A549 (cell line): ENCODE data around the gene ITGB8. TPM values are rescaled to one million over a fixed set of nuclear protein-coding genes. Genes with fewer than 3 reads are reported as not detected.

Experiments
- ATAC-seq, 2 experiments: fragments of 200-7000 bp in 1 of 2; fragments of >200 bp in 1 of 2; cut with Nextera tagmentation in 1 of 2; cut with Tn5 transposase in 1 of 2; 3 replicates each; pipeline versions ENCODE4 v1.8.0 to v1.9.1; 2018 to 2020; ENCODE audit warnings: mild to moderate bottlenecking in 1 of 2, moderate library complexity in 1 of 2
- CTCF ChIA-PET: fragments of 300-600 bp; sonication (Branson Sonifier 250); formaldehyde crosslinking; extraction: SDS; loops from one replicate; lab custom pipeline; 2021; ENCODE audit warnings: antibody characterized with exemption, inconsistent platforms; lab: Yijun Ruan, JAX
- POLR2A ChIA-PET: fragments of 350-600 bp; formaldehyde crosslinking; extraction: SDS; loops from one replicate; lab custom pipeline; 2021; ENCODE audit warnings: antibody characterized with exemption, inconsistent platforms; lab: Yijun Ruan, JAX
- DNase-seq, 2 experiments: peaks; one replicate each; pipeline versions ENCODE4 v3.0.0 to v3.0.0-alpha.2; 2011 to 2016; ENCODE audit warnings: low read depth in 1 of 2, low spot score in 1 of 2
- FAIRE-seq: peaks from 2 replicates; lab custom pipeline; 2011; peaks lifted over from hg19 to GRCh38; lab: Jason Lieb, UNC
- H3K27ac ChIP-seq, 2 experiments: fragments of >200 bp; sonication (Bioruptor Twin); formaldehyde crosslinking; 3 replicates each; pipeline ENCODE4 v1.5.1; 2016 to 2017
- H3K4me1 ChIP-seq: fragments of >200 bp; sonication (Bioruptor Twin); formaldehyde crosslinking; 3 replicates; pipeline ENCODE4 v1.6.1; 2016
- H3K4me2 ChIP-seq: fragments of >200 bp; sonication (Bioruptor Twin); formaldehyde crosslinking; 3 replicates; pipeline ENCODE4 v1.6.1; 2016
- H3K4me3 ChIP-seq: fragments of >200 bp; sonication (Bioruptor Twin); formaldehyde crosslinking; 3 replicates; pipeline ENCODE4 v1.5.1; 2016
- H3K9me3 ChIP-seq: fragments of >200 bp; sonication (Bioruptor Twin); formaldehyde crosslinking; 3 replicates; pipeline ENCODE4 v1.6.1; 2016
- BHLHE40 ChIP-seq: IDR thresholded peaks from 2 replicates; pipeline ENCODE4 v1.6.1; 2012; ENCODE audit warnings: low read depth, low read length, inconsistent platforms
- CBX8 ChIP-seq: fragments of 200-600 bp; sonication (generic); IDR thresholded peaks from 2 replicates; pipeline ENCODE4 v1.6.1; 2016
- CHD4 ChIP-seq: fragments of 200-600 bp; sonication (generic); IDR thresholded peaks from 2 replicates; pipeline ENCODE4 v1.6.1; 2016; ENCODE audit warnings: antibody characterized with exemption, mild to moderate bottlenecking, borderline replicate concordance
- ELK1 ChIP-seq: fragments of 150-350 bp; IDR thresholded peaks from 2 replicates; pipeline ENCODE4 v1.6.1; 2014; ENCODE audit warnings: low read depth, mild to moderate bottlenecking, low read length
- FOXS1 ChIP-seq: fragments of 250-450 bp; sonication (Bioruptor Pico); IDR thresholded peaks from 2 replicates; pipeline ENCODE4 v1.5.0; 2020; ENCODE audit warnings: mild to moderate bottlenecking, moderate library complexity
- GATA3 ChIP-seq: IDR thresholded peaks from 2 replicates; pipeline ENCODE4 v1.6.1; 2012; ENCODE audit warnings: borderline replicate concordance
- HDAC2 ChIP-seq: fragments of 200-600 bp; sonication (generic); IDR thresholded peaks from 2 replicates; pipeline ENCODE4 v1.6.1; 2016
- HMGXB4 ChIP-seq: fragments of 250-450 bp; sonication (Bioruptor Pico); IDR thresholded peaks from 2 replicates; pipeline ENCODE4 v1.5.0; 2021; ENCODE audit warnings: mild to moderate bottlenecking, moderate library complexity, borderline replicate concordance
- HOXB5 ChIP-seq: fragments of 250-450 bp; sonication (Bioruptor Pico); IDR thresholded peaks from 2 replicates; pipeline ENCODE4 v1.5.0; 2020; ENCODE audit warnings: mild to moderate bottlenecking, moderate library complexity
- JUN ChIP-seq, 2 experiments: fragments of >200 bp; sonication (Bioruptor Twin); formaldehyde crosslinking; IDR thresholded peaks; 2 replicates in 1 of 2; 3 replicates in 1 of 2; pipeline ENCODE4 v1.6.1; 2016 to 2017
- KDM5A ChIP-seq: fragments of 200-600 bp; sonication (generic); IDR thresholded peaks from 2 replicates; pipeline ENCODE4 v1.6.1; 2016; ENCODE audit warnings: antibody characterized with exemption, mild to moderate bottlenecking
- MAZ ChIP-seq: fragments of 150-350 bp; IDR thresholded peaks from 2 replicates; pipeline ENCODE4 v1.6.1; 2014; ENCODE audit warnings: antibody characterized with exemption, low read depth, low read length, borderline replicate concordance
- NR3C1 ChIP-seq: fragments of >200 bp; sonication (Bioruptor Twin); formaldehyde crosslinking; IDR thresholded peaks from 3 replicates; pipeline ENCODE4 v1.6.1; 2017
- RAD21 ChIP-seq, 2 experiments: fragments of >200 bp in 1 of 2; sonication (Bioruptor Twin) in 1 of 2; formaldehyde crosslinking in 1 of 2; IDR thresholded peaks in 1 of 2; conservative IDR thresholded peaks in 1 of 2; 2 replicates in 1 of 2; 3 replicates in 1 of 2; pipeline ENCODE4 v1.6.1; 2012 to 2018; ENCODE audit warnings: inconsistent platforms in 1 of 2
- RARB ChIP-seq: fragments of 250-450 bp; sonication (Bioruptor Pico); IDR thresholded peaks from 2 replicates; pipeline ENCODE4 v1.8.0; 2021; ENCODE audit warnings: mild to moderate bottlenecking, moderate library complexity
- RCOR1 ChIP-seq: fragments of 150-350 bp; IDR thresholded peaks from 2 replicates; pipeline ENCODE4 v1.6.1; 2014; ENCODE audit warnings: antibody characterized with exemption, low read length, low read depth
- RFX5 ChIP-seq: fragments of 450-650 bp; IDR thresholded peaks from 2 replicates; pipeline ENCODE4 v1.7.1; 2014; ENCODE audit warnings: antibody characterized with exemption, mild to moderate bottlenecking, moderate library complexity
- RNF2 ChIP-seq: fragments of 200-600 bp; sonication (generic); IDR thresholded peaks from 2 replicates; pipeline ENCODE4 v1.6.1; 2016; ENCODE audit warnings: low read depth, mild to moderate bottlenecking, antibody characterized with exemption, moderate library complexity, borderline replicate concordance
- SREBF2 ChIP-seq: fragments of 450-650 bp; IDR thresholded peaks from 2 replicates; pipeline ENCODE4 v1.6.1; 2014; ENCODE audit warnings: mild to moderate bottlenecking, moderate library complexity
- ZFP36 ChIP-seq: fragments of 450-650 bp; IDR thresholded peaks from 2 replicates; pipeline ENCODE4 v1.6.1; 2014; ENCODE audit warnings: borderline replicate concordance; ENCODE audit not compliant: partially characterized antibody
- ZSCAN20 ChIP-seq: fragments of 250-450 bp; sonication (Bioruptor Pico); IDR thresholded peaks from 2 replicates; pipeline ENCODE4 v1.8.0; 2022; ENCODE audit warnings: mild to moderate bottlenecking, moderate library complexity
- WGBS: methylation state at CpG from one replicate; pipeline ENCODE4 v1.1.6; 2017; ENCODE audit errors: missing lambda C conversion rate; 5-methylcytosine and 5-hydroxymethylcytosine counted together
- polyA plus RNA-seq, 4 experiments: library from polyadenylated mRNA; depleted of rRNA in 3 of 4; stranded (reverse); fragments of >200 nt; fragmentation: RNase III in 1 of 4; extraction: RNeasy Plus Mini Kit Qiagen cat#74134 plus additional on column Dnase treatment in 1 of 4; gene quantifications; 2 replicates in 3 of 4; 3 replicates in 1 of 4; pipeline ENCODE4 v1.2.3, GENCODE V29; 2011 to 2017
- TF ChIP-seq, protein P1 (sequence below): IDR thresholded peaks from 2 replicates; pipeline ENCODE4 v1.6.1; 2012; ENCODE audit warnings: low read depth, borderline replicate concordance
- TF ChIP-seq, protein P2 (sequence below): IDR thresholded peaks from 2 replicates; pipeline ENCODE4 v1.6.1; 2012
- TF ChIP-seq, protein P3 (sequence below): fragments of 200-600 bp; sonication (generic); IDR thresholded peaks from 2 replicates; pipeline ENCODE4 v1.6.1; 2016; ENCODE audit warnings: antibody characterized with exemption, mild to moderate bottlenecking, moderate library complexity

ITGB8 gene
- polyA plus RNA-seq, 2 of the 4 experiments (the other 2 are of a cell fraction): 0.39 to 0.67 TPM

GRCh38 chr7:20287317-20287716 lies 43.4 kb upstream of the ITGB8 start:
- ChIA-PET POLR2A (no interaction called here), CTCF (no interaction called here)
- ATAC-seq: no peak
- Histone ChIP-seq H3K27ac (no peak overlapping the region), H3K4me3 (no peak overlapping the region), H3K4me2 (no peak overlapping the region), H3K9me3 (no peaks in the 10 kb centered on the region), H3K4me1 (no peaks in the 10 kb centered on the region)
- FAIRE-seq: no peak
- TF ChIP-seq RFX5 (no peak), RARB (CRISPR knock-in tag) (no peak), ELK1 (no peak), CBX8 (no peak), ZSCAN20 (CRISPR knock-in tag) (no peak), ZFP36 (no peak), FOXS1 (CRISPR knock-in tag) (no peak), MAZ (no peak), HOXB5 (CRISPR knock-in tag) (no peak), KDM5A (no peak), RAD21 (conservative IDR thresholded peaks at IDR 0.05 in 1 of 2, IDR thresholded peaks at IDR 0.05 in 1 of 2) (no peak), NR3C1 (no peak), JUN (IDR thresholded peaks at IDR 0.05) (no peak), SREBF2 (no peak), GATA3 (no peak), HMGXB4 (CRISPR knock-in tag) (no peak)
- TF ChIP-seq, protein P1, sequence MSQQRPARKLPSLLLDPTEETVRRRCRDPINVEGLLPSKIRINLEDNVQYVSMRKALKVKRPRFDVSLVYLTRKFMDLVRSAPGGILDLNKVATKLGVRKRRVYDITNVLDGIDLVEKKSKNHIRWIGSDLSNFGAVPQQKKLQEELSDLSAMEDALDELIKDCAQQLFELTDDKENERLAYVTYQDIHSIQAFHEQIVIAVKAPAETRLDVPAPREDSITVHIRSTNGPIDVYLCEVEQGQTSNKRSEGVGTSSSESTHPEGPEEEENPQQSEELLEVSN: no peak
- TF ChIP-seq, protein P2, sequence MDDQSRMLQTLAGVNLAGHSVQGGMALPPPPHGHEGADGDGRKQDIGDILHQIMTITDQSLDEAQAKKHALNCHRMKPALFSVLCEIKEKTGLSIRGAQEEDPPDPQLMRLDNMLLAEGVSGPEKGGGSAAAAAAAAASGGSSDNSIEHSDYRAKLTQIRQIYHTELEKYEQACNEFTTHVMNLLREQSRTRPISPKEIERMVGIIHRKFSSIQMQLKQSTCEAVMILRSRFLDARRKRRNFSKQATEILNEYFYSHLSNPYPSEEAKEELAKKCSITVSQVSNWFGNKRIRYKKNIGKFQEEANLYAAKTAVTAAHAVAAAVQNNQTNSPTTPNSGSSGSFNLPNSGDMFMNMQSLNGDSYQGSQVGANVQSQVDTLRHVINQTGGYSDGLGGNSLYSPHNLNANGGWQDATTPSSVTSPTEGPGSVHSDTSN: no peak
- TF ChIP-seq, protein P3, sequence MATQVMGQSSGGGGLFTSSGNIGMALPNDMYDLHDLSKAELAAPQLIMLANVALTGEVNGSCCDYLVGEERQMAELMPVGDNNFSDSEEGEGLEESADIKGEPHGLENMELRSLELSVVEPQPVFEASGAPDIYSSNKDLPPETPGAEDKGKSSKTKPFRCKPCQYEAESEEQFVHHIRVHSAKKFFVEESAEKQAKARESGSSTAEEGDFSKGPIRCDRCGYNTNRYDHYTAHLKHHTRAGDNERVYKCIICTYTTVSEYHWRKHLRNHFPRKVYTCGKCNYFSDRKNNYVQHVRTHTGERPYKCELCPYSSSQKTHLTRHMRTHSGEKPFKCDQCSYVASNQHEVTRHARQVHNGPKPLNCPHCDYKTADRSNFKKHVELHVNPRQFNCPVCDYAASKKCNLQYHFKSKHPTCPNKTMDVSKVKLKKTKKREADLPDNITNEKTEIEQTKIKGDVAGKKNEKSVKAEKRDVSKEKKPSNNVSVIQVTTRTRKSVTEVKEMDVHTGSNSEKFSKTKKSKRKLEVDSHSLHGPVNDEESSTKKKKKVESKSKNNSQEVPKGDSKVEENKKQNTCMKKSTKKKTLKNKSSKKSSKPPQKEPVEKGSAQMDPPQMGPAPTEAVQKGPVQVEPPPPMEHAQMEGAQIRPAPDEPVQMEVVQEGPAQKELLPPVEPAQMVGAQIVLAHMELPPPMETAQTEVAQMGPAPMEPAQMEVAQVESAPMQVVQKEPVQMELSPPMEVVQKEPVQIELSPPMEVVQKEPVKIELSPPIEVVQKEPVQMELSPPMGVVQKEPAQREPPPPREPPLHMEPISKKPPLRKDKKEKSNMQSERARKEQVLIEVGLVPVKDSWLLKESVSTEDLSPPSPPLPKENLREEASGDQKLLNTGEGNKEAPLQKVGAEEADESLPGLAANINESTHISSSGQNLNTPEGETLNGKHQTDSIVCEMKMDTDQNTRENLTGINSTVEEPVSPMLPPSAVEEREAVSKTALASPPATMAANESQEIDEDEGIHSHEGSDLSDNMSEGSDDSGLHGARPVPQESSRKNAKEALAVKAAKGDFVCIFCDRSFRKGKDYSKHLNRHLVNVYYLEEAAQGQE: no peak
- DNase-seq: no peak
- 54% methylated on average over 2 of the region's 2 CpGs for WGBS

DNA sequence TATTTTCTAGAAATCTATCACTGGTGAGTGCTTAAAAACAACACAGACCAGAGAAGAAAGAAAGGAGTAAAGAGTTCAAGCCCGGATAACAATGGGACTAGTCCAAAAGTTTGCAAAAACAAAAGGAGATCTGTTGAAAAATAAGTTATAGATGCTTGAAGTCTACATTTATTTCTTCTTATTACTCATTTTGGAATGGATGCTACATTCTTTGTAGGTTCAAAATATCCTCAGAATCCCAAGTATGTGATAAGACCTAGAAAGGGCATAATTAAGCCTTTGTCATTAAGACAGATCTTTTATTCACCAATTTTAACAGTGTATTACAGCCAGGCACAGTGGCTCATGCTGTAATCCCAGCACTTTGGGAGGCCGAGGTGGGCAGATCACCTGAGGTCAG lies 42.7 kb upstream of the ITGB8 start:
- CTCF ChIA-PET: interaction anchor here (0.8 kb wide), 1 partner anchor 23 kb away, joined by 3 read pairs; no protein-coding TSS in a partner anchor
- ATAC-seq: no peak
- H3K27ac ChIP-seq: no peak overlapping the region
- H3K4me2 ChIP-seq: no peak overlapping the region
- DNase-seq: no peak
- TF ChIP-seq ELK1 (no peak), BHLHE40 (no peak), HDAC2 (no peak), RCOR1 (no peak), CHD4 (no peak), RNF2 (no peak), JUN (IDR thresholded peaks at IDR 0.05) (no peak)
- TF ChIP-seq, protein P2: no peak
- TF ChIP-seq, protein P1: no peak
- WGBS: 46% methylated on average over 2 of the region's 2 CpGs
- no peak overlapping the region for H3K4me3 ChIP-seq
- POLR2A ChIA-PET: no interaction called here
- no peaks in the 10 kb centered on the region for H3K4me1 ChIP-seq
- FAIRE-seq: no peak
- no peaks in the 10 kb centered on the region for H3K9me3 ChIP-seq
